GM21367 (cell line): ENCODE measurements around the gene SARS2.
A peak's percentile ranks its signal among the peaks of the same experiment; 100 is the strongest.
"Not testable (repeated sequence)": the region's sequence is repeated elsewhere in the genome, so short reads cannot be mapped to it uniquely, and the experiment has no call there.

Experiments used
- ATAC-seq: cut with Tn5 transposase; IDR thresholded peaks from one replicate; pipeline ENCODE4 v1.9.1; 2021; ENCODE audit not compliant: unreplicated experiment

SARS2 gene

DNA sequence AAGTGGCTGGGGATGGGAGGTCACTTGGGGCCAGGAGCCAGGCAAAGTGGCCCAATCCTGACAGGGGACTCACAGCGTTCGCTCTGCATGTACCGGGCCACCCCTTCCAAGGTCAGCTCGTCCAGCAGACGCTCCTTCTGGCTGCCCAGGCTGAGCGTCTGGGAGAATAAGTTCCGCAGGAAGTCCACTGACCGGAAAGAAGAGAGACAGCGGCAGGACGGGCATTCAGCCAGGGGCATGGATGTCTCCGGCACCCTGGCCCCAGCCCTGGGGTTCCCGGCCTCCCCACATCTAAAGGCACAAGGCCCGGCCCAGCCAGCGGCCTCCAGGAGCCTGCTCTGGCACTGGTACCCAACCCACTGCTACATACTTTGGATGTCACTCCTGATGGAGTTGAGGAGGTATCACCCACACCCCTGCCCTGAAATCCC lies 37.2 kb downstream of the SARS2 start:
- no peak for ATAC-seq

- ATAC-seq: no peak
Measured at GRCh38 chr19:38892841-38893240, 37.7 kb downstream of the SARS2 start.

GRCh38 chr19:38891771-38892170 lies 38.8 kb downstream of the SARS2 start:
- ATAC-seq: no peak

DNA sequence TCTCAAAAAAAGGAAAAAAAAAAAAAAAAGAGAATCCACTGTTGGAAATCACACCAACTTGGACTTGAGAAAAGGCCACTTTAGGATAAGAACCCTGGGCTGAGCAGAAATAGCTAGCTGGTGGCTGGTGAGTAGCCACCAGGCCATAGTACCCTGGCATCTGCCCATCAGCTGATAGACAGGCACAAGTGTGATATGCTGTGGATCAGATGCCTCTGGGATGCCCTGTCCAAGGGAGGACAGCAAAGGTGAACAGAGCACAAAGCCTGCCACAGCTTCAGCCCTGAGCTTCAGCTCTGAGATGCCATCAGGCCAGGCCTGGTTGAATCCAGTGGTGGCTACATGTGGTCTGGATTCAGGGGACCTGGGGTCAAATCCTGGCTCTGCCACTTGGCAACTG lies 39.9 kb downstream of the SARS2 start:
- ATAC-seq: no peak

DNA sequence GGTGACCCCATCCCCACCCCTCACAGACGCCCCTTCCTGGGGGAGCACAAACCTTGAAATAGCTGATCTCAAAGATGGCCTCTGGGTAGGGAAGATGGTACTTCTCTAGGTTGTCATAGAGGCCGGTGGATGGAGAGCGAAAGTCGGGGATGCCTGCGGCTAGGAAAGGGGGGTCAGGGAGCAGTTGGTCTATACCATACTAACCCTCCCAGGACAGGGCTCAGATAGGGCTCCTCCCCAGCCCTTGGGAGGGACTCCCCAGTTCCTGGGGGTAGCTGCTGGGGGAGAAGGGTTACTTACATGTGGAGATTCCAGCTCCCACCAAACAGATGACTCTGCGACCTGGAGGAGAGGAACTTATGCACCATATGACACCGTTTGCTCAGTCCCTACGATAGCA lies 40.8 kb downstream of the SARS2 start:
- ATAC-seq: no peak

DNA sequence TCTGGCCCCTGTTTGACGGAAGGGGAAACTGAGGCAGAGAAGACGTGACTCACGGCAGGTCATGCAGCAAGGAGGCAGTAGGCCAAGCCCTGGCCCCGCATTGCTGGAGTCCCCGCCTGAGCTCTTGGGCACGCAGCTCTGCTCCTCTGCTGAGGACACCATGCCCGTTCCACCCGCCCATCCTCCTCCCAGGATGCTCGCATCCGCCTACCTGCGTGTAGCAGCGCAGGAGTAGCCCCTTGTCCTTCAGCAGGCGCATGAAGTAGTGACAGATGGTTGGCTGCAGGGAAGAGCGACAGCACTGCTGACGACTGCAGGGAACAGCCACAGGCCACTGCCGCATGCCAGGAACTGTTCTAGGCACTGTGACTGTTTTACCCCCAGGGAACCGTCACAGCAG lies 41.7 kb downstream of the SARS2 start:
- no peak for ATAC-seq

DNA sequence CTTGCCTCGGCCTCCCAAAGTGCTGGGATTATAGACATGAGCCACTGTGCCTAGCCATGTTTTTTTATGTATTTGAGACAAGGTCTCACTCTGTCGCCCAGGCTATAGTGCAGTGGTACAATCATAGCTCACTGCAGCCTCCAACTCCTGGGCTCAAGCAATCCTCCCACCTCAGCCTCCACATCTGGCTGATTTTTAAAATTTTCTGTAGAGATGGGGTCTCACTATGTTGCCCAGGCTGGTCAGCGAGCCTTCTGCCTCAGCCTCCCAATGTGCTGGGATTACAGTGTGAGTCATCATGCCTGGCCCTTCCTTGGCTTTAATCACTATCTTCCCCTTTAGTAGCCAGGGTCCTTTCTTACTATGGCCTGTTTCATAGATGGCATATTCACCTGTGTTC lies 45.9 kb downstream of the SARS2 start:
- ATAC-seq: not testable (repeated sequence)

GRCh38 chr19:38883286-38883685 lies 47.3 kb downstream of the SARS2 start:
- ATAC-seq: no peak

- no peak for ATAC-seq
Measured at GRCh38 chr19:38880882-38881609, 49.5 kb downstream of the SARS2 start.

DNA sequence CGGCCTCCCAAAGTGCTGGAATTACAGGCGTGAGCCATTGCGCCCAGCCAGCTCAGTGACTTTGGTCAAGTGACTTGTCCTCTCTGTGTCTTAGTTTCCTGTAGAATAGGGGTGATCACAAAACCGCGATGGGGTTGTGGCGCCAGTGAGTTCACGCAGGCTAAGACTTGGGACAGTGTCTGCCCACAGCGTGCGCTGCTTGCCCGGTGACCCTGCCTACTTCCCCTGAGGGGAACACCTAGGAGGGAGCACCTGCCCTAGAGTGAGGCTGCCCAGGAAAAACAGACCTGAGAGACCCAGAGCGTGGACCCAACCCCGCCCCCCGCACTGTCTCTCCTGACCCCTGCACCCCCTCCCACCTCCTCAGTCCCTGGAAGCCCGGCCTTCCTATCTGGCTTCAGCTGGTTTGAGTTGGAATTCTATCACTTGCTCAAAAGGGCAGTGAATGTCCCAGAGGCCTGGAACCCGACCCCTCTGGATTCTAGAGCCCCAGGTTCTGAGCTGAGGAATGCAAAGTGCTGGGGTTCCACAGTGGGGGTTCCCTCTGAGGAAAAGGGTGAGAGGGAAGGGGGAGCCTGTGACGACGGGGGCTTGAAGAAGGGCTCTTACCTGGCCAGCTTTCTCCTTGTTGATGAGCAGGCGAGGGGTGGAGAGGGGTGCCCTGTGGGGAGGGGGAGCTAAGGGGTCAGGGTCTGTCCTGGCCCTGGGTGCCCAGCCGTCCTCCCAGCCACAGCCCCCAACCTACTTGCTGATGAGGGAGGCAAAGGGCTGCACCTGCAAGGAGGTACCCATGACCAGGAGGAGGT lies 50.3 kb downstream of the SARS2 start:
- ATAC-seq: no peak

GRCh38 chr19:38879400-38879751 lies 51.2 kb downstream of the SARS2 start:
- ATAC-seq: no peak

GRCh38 chr19:38878575-38879399 lies 51.8 kb downstream of the SARS2 start:
- no peak for ATAC-seq

- ATAC-seq: no peak
Measured at GRCh38 chr19:38877781-38878574, 52.6 kb downstream of the SARS2 start, which contains the start of gene RINL. TSS of gene RINL (minus strand) at chr19:38878275. CDS start at chr19:38876742, 1,533 bp downstream.

DNA sequence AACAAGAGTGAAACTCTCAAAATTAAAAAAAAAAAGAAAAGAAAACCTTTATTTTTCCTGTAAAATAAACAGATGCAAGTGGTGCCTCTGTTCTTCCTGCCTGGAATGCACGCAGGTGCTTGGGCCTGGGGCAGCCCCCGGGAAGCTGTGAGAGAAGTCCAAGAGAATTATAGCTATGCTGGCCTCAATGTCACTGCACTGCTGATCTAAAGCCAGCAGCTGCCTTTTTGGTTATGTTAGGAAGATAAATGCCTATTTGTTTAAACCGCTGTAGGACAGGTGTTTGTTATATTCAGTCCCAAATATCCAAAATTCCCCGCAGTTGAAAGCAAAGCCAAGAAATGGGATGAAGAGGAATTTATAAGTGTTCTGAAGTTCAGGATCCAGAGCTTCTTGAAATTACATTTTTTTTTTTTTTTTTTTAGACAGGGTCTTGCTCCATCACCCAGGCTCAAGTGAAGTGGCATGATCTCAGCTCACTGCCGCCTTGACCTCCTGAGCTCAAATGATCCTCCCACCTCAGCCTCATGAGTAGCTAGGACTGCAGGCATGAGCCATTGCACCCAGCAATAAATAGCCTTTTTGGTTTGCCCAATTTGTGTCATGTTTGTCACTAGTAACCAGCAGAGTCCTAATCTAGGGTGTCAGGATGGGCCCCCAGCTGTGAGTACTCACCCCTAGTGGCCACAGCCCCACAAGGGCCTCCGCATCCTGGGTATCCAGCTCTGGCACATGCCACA lies 54.7 kb downstream of the SARS2 start:
- no peak for ATAC-seq

- ATAC-seq: not testable (repeated sequence)
Measured at GRCh38 chr19:38873400-38873799, 57.2 kb downstream of the SARS2 start.

GRCh38 chr19:38870612-38871011 lies 60.0 kb downstream of the SARS2 start:
- ATAC-seq: no peak

DNA sequence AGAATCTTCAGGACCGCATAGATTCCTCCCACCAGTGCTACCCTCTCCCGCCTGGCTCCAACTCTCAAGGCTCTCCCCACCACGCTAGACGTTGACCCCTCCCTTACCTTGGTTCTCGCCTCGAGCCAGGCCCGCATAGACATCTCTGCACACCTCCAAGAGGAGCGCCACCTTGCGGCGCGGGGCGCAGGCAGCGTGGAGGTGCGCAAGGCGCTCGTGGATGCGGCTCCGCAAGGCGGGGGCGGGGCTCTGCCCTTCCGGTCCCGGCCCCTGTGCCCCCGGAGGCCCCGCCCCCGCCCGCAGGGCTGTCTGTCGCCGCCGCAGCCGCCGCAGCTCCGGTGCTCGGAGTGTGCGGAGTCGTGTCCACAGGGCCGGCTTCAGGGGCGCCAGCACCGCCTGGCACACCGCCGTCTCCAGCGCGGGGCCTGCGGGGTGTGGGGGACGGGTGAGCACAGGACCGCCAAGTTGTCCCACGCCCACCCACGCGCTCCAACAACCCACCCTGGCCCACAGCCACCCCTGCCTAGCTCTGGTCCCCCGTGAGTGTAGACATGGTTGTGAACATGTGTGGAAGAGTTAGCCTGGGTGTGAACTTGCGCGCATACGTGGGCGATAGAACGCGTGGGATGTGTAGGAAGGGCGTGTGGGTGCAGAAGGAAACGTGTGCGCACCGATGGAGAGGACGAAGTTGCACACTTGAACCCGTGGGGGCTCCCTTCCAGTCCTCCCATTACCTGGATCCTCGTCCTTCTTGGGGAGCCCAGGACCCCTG lies 60.5 kb downstream of the SARS2 start:
- peak; percentile 46 for ATAC-seq

GRCh38 chr19:38869160-38869835 lies 61.3 kb downstream of the SARS2 start:
- ATAC-seq: no peak

DNA sequence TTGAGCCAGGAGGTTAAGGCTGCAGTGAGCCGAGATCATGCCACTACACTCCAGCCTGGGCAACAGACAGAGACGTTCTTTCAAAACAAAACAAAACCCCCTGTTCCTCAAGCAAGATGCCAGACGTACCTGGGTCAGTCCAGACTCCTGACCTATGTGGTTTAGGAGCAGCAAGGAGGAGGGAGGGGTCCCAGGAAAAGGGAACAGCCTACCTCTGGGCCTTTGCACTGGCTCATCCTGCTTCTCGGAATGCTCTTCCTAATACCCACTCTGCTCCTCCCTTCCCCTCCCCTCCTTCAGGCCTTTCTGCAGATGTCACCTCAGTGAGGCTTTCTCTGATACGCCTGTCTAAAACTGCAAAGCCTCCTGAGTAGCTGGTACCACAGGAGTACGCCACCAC lies 62.0 kb downstream of the SARS2 start:
- ATAC-seq: no peak
